NCI-H128 (cell line): Measurements from ENCODE around the gene CFAP61.
"Not testable (repeated sequence)": the region's sequence is repeated elsewhere in the genome, so short reads cannot be mapped to it uniquely, and the experiment has no call there.

ENCODE experiments used
- DNase-seq: peaks from one replicate; lab custom pipeline; 2025; ENCODE audit not compliant: unreplicated experiment; lab: John Stamatoyannopoulos, UW

Gene CFAP61

DNA sequence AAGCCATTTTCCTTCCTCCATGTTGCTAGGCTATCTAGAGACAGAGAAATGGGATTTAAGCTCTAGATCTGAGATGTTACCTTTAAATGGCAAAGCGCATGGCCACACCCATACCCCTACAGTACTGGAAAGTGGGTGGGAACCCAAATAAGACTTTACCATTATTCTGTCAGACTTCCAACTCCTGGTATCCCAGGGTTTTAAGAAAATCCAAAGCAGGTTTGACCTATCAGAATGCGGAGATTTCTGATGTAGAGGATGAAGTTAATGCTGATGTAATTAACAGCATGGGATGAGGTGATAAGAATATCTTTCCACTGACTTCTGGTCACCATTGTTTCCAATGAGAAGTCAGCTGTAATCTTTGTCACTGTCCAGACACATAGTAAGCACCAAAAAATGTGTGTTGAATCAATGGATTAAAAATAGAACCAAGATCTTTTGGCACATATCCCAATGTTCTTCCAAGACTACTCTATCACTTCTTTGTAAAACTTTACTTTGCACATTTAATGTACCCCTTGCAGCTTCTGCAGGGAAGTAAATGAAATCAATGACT is 174.8 kb downstream of the CFAP61 start:
- DNase-seq: no peak

GRCh38 chr20:20228351-20228750 is 176.0 kb downstream of the CFAP61 start:
- DNase-seq: no peak

- no peak for DNase-seq
Measured at GRCh38 chr20:20229595-20229994, 177.3 kb downstream of the CFAP61 start.

DNA sequence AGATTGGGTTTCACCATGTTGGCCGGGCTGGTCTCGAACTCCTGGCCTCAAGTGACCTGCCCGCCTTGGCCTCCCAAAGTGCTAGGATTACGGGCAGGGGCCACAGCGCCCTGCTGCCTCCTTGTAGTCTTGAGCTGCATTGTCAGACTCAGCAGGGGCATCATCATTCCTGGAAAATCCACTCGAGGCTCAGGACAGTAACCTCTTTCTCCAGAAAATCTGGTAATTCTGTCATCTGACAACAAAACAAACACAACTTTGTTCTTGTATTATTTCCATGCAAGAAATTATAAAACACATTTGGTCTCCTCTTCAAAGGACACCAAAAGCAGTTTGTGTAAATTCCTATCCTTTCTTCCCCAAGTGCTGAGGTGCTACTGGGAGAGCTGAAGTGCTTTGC is 178.4 kb downstream of the CFAP61 start:
- DNase-seq: no peak

DNA sequence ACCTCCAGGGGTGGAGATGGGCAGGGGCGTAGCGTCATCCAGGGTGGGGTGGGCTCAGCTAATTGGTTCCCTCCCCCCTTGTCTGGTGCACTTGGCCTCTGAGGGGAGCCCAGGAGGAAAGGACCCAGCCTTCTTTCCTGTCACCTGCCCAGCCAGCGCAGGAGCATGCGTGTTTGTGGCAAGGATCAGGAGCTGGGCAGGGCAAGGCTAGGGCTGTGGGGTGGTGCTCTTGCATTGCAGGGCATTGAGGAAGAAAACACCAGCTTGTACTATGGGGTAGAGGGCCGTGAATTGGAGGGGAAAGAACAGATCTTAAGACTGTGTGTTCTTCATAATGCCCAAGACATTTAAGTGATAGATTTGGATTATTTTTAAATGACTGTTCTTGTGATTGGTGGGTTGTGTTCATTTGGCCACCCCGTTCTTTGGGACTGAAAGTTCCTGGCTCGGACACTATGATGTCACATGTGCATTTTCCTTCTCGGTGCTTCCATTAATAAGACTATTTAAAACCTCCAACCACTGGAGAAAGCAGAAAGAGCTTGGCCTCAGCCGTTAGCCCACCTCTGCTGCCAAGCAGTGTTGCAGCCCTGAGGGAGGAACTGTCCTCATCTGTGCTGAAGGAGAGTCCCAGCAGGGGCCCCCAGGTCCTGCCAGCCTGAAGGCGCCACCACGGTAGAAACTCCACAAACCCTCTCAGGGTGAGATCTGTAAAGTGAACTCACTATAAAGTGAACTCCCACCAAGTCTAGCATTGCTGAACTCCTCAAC is 179.4 kb downstream of the CFAP61 start:
- DNase-seq: no peak

DNA sequence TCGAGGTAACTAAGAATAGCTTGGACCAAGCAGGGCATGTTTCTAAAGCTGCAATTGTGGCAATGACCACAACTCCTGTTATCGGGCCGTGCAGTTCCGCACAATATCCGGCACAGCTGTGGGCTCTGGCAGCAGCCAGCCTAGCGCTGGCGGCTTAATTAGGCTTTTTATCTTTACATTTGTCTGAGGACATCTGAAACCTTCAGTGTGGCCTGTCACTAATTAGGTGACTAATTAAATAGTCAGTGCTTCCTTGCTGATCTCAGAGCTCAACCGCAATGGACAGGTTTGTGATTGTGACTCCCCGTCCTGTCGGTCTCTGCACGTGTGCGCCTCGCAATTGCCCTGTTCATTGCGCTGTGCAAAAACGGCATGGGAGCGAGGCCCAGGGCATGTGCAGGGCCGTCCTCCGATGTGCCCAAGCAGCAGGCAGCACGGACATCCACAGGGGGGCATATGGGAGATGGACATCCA is 180.7 kb downstream of the CFAP61 start:
- DNase-seq: no peak

GRCh38 chr20:20235681-20236080 is 183.3 kb downstream of the CFAP61 start:
- DNase-seq: no peak

DNA sequence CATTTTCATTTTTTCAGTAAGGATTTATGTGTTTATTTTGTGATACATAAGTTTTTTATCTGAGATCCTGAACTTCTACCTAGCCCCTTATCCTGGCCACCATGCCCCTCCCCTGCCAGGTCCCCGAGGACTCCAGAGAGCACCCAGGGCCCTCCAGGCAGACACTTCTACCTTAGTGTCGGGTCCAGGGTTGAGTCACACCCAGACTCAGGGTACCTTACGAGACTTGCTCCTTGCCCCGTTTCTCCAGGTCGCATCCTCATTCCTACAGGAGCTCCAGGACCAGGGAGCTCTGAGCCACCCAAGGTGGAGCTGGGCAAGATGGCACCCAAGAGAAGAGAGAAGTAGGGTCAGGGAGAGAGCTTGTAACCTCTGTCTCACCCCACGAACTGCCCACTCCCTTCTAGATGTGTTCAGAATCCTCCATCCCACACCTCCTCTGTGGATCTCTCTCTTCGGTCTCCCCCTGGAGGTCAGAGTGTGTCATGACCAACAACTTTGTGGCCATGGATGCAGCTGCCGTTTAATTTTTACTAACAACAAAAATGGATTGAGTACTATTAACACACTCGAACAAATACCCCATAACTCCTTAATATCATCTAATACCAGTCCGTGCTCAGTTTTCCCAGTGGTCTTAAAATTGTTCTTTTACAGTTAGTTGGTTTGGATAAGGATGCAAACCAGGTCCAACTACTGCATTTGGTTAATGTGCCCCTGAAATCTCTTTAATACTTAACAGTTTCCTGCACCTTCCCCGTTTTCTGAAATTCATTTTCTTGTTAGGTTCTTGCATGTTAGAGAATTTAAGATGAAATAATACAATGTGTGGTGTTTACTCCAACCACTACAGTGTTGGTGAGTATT is 185.0 kb downstream of the CFAP61 start:
- DNase-seq: no peak

GRCh38 chr20:20241976-20242375 is 189.6 kb downstream of the CFAP61 start:
- DNase-seq: peak; percentile 63

GRCh38 chr20:20244384-20244783 is 192.1 kb downstream of the CFAP61 start:
- DNase-seq: not testable (repeated sequence)

DNA sequence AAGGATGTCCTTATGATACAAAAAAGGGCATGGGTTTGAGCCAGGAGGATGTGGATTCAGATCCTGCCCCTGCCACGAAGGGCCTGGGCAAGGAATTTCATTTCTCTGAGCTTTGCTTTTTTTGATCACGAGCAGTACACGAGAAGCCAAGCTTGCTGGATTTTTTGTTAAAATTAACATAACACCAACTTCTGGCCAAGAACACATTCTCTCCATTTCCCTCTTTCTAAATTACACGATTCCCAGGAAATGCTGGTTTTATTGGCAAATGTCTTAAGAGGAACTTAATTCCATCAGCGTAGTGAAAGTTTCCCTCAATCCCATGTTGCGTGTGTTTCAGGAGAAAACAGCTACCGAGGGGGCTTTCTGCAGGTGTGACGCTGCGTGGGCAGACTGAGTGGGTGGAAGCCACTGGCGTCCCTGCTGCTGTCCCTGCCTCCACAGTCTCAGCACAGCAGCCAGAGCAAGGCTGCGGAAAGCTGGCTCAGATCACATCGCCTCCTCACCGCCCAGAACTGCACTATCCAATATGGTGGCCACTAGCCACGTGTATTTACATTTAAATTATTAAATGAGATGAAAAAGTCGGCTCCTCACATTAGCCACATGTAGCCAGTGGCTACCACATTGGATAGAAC is 194.8 kb downstream of the CFAP61 start:
- no peak for DNase-seq

- no peak for DNase-seq
Measured at GRCh38 chr20:20248620-20249200, 196.4 kb downstream of the CFAP61 start.

DNA sequence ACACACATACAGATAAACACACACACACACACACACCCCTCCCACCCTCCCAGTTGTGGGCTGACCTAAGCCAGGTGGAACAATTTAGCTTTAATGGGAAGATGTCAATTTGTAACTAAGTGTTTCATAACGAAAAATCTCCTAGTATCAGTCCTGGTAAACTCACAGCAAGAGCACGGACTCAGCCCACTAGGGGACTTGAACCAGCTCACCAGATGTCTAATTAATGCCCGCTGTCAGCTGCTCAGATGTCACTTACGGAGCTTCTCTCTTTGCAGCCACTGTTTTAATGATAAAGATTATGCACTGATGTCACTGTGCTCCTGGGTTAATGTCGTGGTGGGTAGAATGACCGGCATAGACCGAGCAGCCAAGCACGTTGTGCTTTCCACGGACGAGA is 199.0 kb downstream of the CFAP61 start:
- DNase-seq: no peak

GRCh38 chr20:20251836-20252235 is 199.5 kb downstream of the CFAP61 start:
- DNase-seq: no peak

GRCh38 chr20:20253039-20253743 is 200.9 kb downstream of the CFAP61 start:
- DNase-seq: no peak

DNA sequence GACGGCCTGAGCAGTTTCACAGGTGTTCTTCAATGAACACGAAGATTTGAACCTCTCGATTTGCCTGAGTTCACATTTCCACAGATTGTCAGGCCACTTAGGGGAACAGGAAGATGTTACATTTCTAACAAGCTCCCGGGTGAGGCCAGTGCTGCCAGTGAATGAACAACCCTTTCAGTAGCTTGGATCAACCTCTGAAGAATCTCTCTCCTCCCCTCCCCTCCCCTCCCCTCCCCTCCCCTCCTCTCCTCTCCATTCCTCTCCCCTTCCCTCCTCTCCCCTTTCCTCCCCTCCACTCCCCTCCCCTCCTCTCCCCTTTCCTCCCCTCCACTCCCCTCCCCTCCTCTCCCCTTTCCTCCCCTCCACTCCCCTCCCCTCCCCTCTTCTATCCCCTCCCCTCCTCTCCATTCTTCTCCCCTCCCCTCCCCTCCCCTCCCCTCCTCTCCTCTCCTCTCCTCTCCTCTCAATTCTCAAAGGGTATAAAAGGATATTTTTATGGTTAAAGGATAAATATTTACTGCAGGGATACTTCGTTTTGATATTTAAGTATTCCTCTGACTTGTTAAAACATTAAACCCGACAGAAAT is 201.5 kb downstream of the CFAP61 start:
- no peak for DNase-seq

DNA sequence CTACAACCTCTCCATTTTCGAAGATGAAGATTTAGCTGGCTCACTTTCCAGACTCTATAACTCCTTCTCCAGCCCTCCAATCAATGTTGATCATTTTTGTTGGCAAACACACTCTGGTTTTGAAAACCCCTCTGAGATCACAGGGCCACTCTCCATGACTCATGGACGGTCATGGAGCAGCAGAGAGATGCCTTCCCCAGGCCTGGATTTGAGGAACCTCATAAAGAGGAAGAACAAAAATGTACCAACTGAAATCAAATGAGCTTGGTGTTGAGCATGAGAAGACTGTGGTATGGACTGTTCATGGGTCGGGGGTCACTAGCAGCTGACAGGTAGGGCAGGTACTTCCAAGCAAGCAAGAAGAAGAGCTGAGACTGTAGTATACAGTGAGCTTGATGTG is 202.8 kb downstream of the CFAP61 start:
- DNase-seq: no peak

- DNase-seq: no peak
Measured at GRCh38 chr20:20259533-20259932, 207.2 kb downstream of the CFAP61 start.

GRCh38 chr20:20261159-20261558 is 208.8 kb downstream of the CFAP61 start:
- no peak for DNase-seq

- no peak for DNase-seq
Measured at GRCh38 chr20:20265210-20265609, 212.9 kb downstream of the CFAP61 start.
